ENCODE results near the gene VAT1L. TPM values are rescaled to one million over a fixed set of nuclear protein-coding genes. Genes with fewer than 3 reads are reported as not detected.

Gene VAT1L
- total RNA-seq, 1 donor from 2014 or later, result 6.4 TPM

GRCh38 chr16:77938913-77939312, 150.5 kb downstream of the VAT1L start:
- peaks cover 12% of the 10 kb centered on the region for H3K4me1 ChIP-seq
- H3K36me3 ChIP-seq, result no peaks in the 10 kb centered on the region
- TF ChIP-seq POLR2AphosphoS5 (IDR thresholded peaks at IDR 0.05; ENCODE audit: insufficient read depth in 1 of 2, low read depth in 1 of 2) (no peak), CTCF (IDR thresholded peaks at IDR 0.05) (no peak), POLR2A (IDR thresholded peaks at IDR 0.05) (no peak)
- no peaks in the 10 kb centered on the region for H3K9me3 ChIP-seq
- H3K27ac ChIP-seq, result no peak overlapping the region
- intact Hi-C loops (cut with DNase I), result no loop called here
- H3K27me3 ChIP-seq, result no peaks in the 10 kb centered on the region
- no peak overlapping the region for H3K4me3 ChIP-seq
- DNase-seq (ENCODE audit: extremely low spot score in 2 of 2), result no peak

- TF ChIP-seq CTCF (IDR thresholded peaks at IDR 0.05) (no peak), POLR2AphosphoS5 (IDR thresholded peaks at IDR 0.05; ENCODE audit: insufficient read depth in 1 of 2, low read depth in 1 of 2) (no peak), POLR2A (IDR thresholded peaks at IDR 0.05) (no peak)
- H3K4me1 ChIP-seq, result peaks cover 12% of the 10 kb centered on the region
- H3K36me3 ChIP-seq, result no peaks in the 10 kb centered on the region
- no peak overlapping the region for H3K4me3 ChIP-seq
- H3K27me3 ChIP-seq, result no peaks in the 10 kb centered on the region
- DNase-seq (ENCODE audit: extremely low spot score in 2 of 2), result no peak
- intact Hi-C loops (cut with DNase I), result no loop called here
- H3K27ac ChIP-seq, result no peak overlapping the region
- no peaks in the 10 kb centered on the region for H3K9me3 ChIP-seq
These were observed 151.6 kb downstream of the VAT1L start for GRCh38 chr16:77939968-77940367.

- H3K4me1 ChIP-seq, result no peaks in the 10 kb centered on the region
- H3K9me3 ChIP-seq, result no peaks in the 10 kb centered on the region
- intact Hi-C loops (cut with DNase I), result no loop called here
- no peaks in the 10 kb centered on the region for H3K27me3 ChIP-seq
- TF ChIP-seq CTCF (IDR thresholded peaks at IDR 0.05) (no peak), POLR2AphosphoS5 (IDR thresholded peaks at IDR 0.05; ENCODE audit: insufficient read depth in 1 of 2, low read depth in 1 of 2) (no peak), POLR2A (IDR thresholded peaks at IDR 0.05) (no peak)
- no peaks in the 10 kb centered on the region for H3K36me3 ChIP-seq
- no peak for DNase-seq (ENCODE audit: extremely low spot score in 2 of 2)
- H3K4me3 ChIP-seq, result no peak overlapping the region
- H3K27ac ChIP-seq, result no peak overlapping the region
These were observed 155.4 kb downstream of the VAT1L start for GRCh38 chr16:77943801-77944200.

- TF ChIP-seq CTCF (IDR thresholded peaks at IDR 0.05), result no peak
These were observed 156.3 kb downstream of the VAT1L start for GRCh38 chr16:77944631-77945030.

GRCh38 chr16:77945126-77945525, 156.8 kb downstream of the VAT1L start:
- H3K36me3 ChIP-seq, result no peaks in the 10 kb centered on the region
- no peak overlapping the region for H3K27ac ChIP-seq
- no peaks in the 10 kb centered on the region for H3K4me1 ChIP-seq
- no peak for DNase-seq (ENCODE audit: extremely low spot score in 2 of 2)
- H3K9me3 ChIP-seq, result no peaks in the 10 kb centered on the region
- no peaks in the 10 kb centered on the region for H3K27me3 ChIP-seq
- TF ChIP-seq POLR2A (IDR thresholded peaks at IDR 0.05) (no peak), POLR2AphosphoS5 (IDR thresholded peaks at IDR 0.05; ENCODE audit: insufficient read depth in 1 of 2, low read depth in 1 of 2) (no peak), CTCF (IDR thresholded peaks at IDR 0.05) (no peak)
- no peak overlapping the region for H3K4me3 ChIP-seq
- intact Hi-C loops (cut with DNase I), result no loop called here

More at GRCh38 chr16:77944631-77945030, 156.3 kb downstream of the VAT1L start:
- no peak overlapping the region for H3K27ac ChIP-seq
- no peak for DNase-seq (ENCODE audit: extremely low spot score in 2 of 2)
- H3K4me3 ChIP-seq, result no peak overlapping the region
- H3K9me3 ChIP-seq, result no peaks in the 10 kb centered on the region
- no peaks in the 10 kb centered on the region for H3K27me3 ChIP-seq
- intact Hi-C loops (cut with DNase I), result no loop called here
- no peaks in the 10 kb centered on the region for H3K4me1 ChIP-seq
- H3K36me3 ChIP-seq, result no peaks in the 10 kb centered on the region

All from vagina (tissue), 2 donors.